ENCODE results near the gene KANSL1. TPM values are rescaled to one million over a fixed set of nuclear protein-coding genes. Genes with fewer than 3 reads are reported as not detected.

Gene KANSL1
- total RNA-seq, 1 donor from 2014 or later: 56.2 TPM

DNA sequence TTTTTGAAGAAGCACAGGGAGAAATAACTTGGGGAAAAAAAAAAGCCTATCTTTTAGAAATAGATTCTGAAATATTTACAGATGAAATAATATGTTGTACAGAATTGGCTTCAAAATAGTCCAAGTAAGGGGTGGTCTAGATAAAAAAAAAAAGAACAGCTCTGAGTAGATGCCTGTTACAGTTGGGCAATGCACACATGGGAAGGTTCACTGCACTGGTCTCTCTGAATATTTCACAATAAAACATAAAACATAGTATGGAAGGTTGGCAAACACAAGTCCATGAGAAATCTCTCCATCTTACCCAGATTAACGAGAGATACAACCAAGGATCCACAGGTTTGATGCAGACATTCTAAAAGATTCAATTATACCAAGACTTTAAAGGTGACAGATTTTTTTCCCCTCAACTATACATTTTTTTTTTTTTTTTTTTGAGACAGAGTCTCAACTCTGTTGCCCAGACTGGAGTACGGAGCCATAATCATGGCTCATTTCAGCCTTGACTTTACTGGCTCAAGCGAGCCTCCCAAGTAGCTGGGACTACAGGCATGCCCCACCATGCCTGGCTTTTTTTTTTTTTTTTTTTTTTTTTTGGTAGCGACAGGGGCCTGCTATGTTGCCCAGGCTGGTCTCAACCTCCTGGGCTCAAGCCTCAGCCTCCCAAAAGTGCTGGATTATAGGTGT lies 58.0 kb downstream of the KANSL1 start:
- TF ChIP-seq CTCF (IDR thresholded peaks at IDR 0.05; ENCODE audit: insufficient read depth, low read length, poor library complexity, severe bottlenecking): no peak
- no peaks in the 10 kb centered on the region for H3K36me3 ChIP-seq (ENCODE audit: control insufficient read depth, insufficient read depth, low read length)
- no peak for DNase-seq (ENCODE audit: low read depth)
- no peaks in the 10 kb centered on the region for H3K27me3 ChIP-seq (ENCODE audit: control insufficient read depth, insufficient read depth, low read length)
- no peak overlapping the region for H3K4me3 ChIP-seq (ENCODE audit: low read depth, low read length)

DNA sequence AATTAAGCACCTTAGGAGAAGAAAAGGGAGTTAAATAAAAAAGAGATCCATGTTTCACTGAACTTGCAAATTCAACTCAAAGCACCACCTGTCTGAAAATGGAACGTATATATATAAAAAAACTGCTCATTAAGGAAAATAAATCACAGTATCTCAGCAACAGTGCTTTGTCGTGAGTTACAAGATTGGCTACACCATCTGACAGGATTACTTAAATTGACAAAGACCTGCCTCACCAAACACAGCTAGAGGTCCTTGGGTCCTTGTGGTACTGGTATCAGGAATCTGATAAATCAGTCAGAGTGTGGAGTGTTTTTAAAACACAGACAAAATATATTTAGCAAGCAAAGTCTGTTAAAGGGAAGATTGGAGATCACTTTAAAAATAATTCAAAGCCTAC lies 63.9 kb downstream of the KANSL1 start:
- DNase-seq (ENCODE audit: low read depth): no peak
- TF ChIP-seq CTCF (IDR thresholded peaks at IDR 0.05; ENCODE audit: insufficient read depth, low read length, poor library complexity, severe bottlenecking): no peak
- Histone ChIP-seq H3K4me3 (ENCODE audit: low read depth, low read length) (no peak overlapping the region), H3K36me3 (ENCODE audit: control insufficient read depth, insufficient read depth, low read length) (no peaks in the 10 kb centered on the region), H3K27me3 (ENCODE audit: control insufficient read depth, insufficient read depth, low read length) (no peaks in the 10 kb centered on the region)

DNA sequence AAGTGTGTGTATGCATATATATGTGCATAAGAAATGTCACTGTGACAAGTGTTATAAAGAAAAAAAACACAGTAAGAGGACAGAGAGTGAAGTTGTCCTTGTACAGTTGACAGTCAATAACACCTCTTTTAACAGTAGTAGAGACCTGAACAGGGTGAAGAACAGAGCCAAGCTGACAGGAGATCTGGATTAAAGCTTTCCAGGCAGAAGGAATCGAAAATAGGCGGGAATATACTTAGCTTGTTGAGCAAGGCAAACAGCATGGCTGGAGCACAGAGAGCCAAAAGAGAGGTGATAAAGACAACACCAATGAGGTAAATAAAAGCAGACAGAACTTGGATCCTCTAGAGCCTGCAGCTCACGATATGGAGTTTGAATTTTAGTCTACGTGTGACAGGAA lies 64.8 kb downstream of the KANSL1 start:
- TF ChIP-seq CTCF (IDR thresholded peaks at IDR 0.05; ENCODE audit: insufficient read depth, low read length, poor library complexity, severe bottlenecking): no peak
- Histone ChIP-seq H3K4me3 (ENCODE audit: low read depth, low read length) (no peak overlapping the region), H3K27me3 (ENCODE audit: control insufficient read depth, insufficient read depth, low read length) (no peaks in the 10 kb centered on the region)

GRCh38 chr17:46127524-46127923 lies 65.7 kb downstream of the KANSL1 start:
- no peaks in the 10 kb centered on the region for H3K27me3 ChIP-seq (ENCODE audit: control insufficient read depth, insufficient read depth, low read length)

More for the DNA sequence above, 64.8 kb downstream of the KANSL1 start:
- H3K36me3 ChIP-seq (ENCODE audit: control insufficient read depth, insufficient read depth, low read length): no peaks in the 10 kb centered on the region
- DNase-seq (ENCODE audit: low read depth): no peak

DNA sequence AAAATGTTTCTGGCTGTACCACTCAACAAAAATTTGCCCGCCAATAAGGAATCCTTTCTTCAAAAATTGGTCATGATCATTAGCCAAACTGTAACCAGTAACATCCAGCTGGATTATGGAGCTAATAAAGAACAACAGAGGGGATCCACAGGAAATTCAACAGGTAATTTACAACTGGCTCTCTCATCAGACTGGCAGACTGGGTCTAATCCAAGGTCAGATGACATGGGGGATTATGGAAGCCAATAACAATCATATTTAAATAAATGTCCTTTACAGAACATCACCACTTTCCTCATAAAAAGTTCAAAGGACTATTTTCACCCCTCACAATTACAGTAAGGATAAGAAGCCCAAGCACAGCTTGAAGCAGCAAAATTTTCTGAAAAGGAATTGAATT lies 66.4 kb downstream of the KANSL1 start:
- TF ChIP-seq CTCF (IDR thresholded peaks at IDR 0.05; ENCODE audit: insufficient read depth, low read length, poor library complexity, severe bottlenecking): no peak
- no peaks in the 10 kb centered on the region for H3K27me3 ChIP-seq (ENCODE audit: control insufficient read depth, insufficient read depth, low read length)
- no peaks in the 10 kb centered on the region for H3K36me3 ChIP-seq (ENCODE audit: control insufficient read depth, insufficient read depth, low read length)
- H3K4me3 ChIP-seq (ENCODE audit: low read depth, low read length): no peak overlapping the region
- DNase-seq (ENCODE audit: low read depth): no peak

More at GRCh38 chr17:46127524-46127923, 65.7 kb downstream of the KANSL1 start:
- no peak for DNase-seq (ENCODE audit: low read depth)
- H3K4me3 ChIP-seq (ENCODE audit: low read depth, low read length): no peak overlapping the region
- H3K36me3 ChIP-seq (ENCODE audit: control insufficient read depth, insufficient read depth, low read length): no peaks in the 10 kb centered on the region
- TF ChIP-seq CTCF (IDR thresholded peaks at IDR 0.05; ENCODE audit: insufficient read depth, low read length, poor library complexity, severe bottlenecking): no peak

- Histone ChIP-seq H3K4me3 (ENCODE audit: low read depth, low read length) (no peak overlapping the region), H3K36me3 (ENCODE audit: control insufficient read depth, insufficient read depth, low read length) (no peaks in the 10 kb centered on the region), H3K27me3 (ENCODE audit: control insufficient read depth, insufficient read depth, low read length) (no peaks in the 10 kb centered on the region)
- no peak for DNase-seq (ENCODE audit: low read depth)
- no peak for TF ChIP-seq CTCF (IDR thresholded peaks at IDR 0.05; ENCODE audit: insufficient read depth, low read length, poor library complexity, severe bottlenecking)
These were observed 67.4 kb downstream of the KANSL1 start for GRCh38 chr17:46125831-46126230.
